SK-N-SH (cell line): ENCODE measurements around the gene QSOX2. TPM values are rescaled to one million over a fixed set of nuclear protein-coding genes. Genes with fewer than 3 reads are reported as not detected.
"Not testable (repeated sequence)": the region's sequence is repeated elsewhere in the genome, so short reads cannot be mapped to it uniquely, and the experiment has no call there.

Experiments
- CTCF ChIA-PET: fragments of 300-600, 350-600 bp; formaldehyde crosslinking; extraction: SDS; loops from one replicate; lab custom pipeline; 2021; lab: Yijun Ruan, JAX
- POLR2A ChIA-PET: fragments of 350-600 bp; sonication (Branson Sonifier 250); formaldehyde crosslinking; extraction: SDS; loops from one replicate; lab custom pipeline; 2020; ENCODE audit warnings: antibody characterized with exemption, inconsistent platforms; lab: Yijun Ruan, JAX
- DNase-seq: peaks from one replicate; pipeline ENCODE4 v3.0.0; 2012
- H2AFZ ChIP-seq: fragments of 200-600 bp; sonication (generic); 2 replicates; pipeline ENCODE4 v1.8.1; 2016; ENCODE audit warnings: antibody characterized with exemption, mild to moderate bottlenecking, low read depth
- H3F3A ChIP-seq: fragments of 200-600 bp; sonication (generic); replicated peaks from 2 replicates; pipeline ENCODE3; 2016; ENCODE audit warnings: antibody characterized with exemption, mild to moderate bottlenecking; ENCODE audit not compliant: insufficient read depth
- H3K27ac ChIP-seq, 2 experiments: fragments of 200-500 bp in 1 of 2; fragments of 200-600 bp in 1 of 2; sonication (Bioruptor generic) in 1 of 2; sonication (generic), shearing (Covaris generic) in 1 of 2; 2 replicates each; pipeline versions ENCODE4 v1.5.1 to v1.6.1; 2014 to 2016; ENCODE audit warnings: low read depth in 2 of 2, inconsistent platforms in 1 of 2, low read length in 1 of 2, mild to moderate bottlenecking in 1 of 2, mixed read lengths in 1 of 2
- H3K27me3 ChIP-seq: fragments of 200-600 bp; sonication (generic), shearing (Covaris generic); 2 replicates; pipeline ENCODE4 v1.6.1; 2016; ENCODE audit warnings: mixed run types; ENCODE audit not compliant: insufficient read depth
- H3K36me3 ChIP-seq, 2 experiments: fragments of 200-500 bp in 1 of 2; fragments of 200-600 bp in 1 of 2; sonication (Bioruptor generic) in 1 of 2; sonication (generic) in 1 of 2; replicated peaks in 1 of 2; 2 replicates each; pipeline versions ENCODE3 to v1.5.1; 2014 to 2016; ENCODE audit warnings: low read length in 1 of 2, mild to moderate bottlenecking in 1 of 2; ENCODE audit not compliant: insufficient read depth in 2 of 2, control insufficient read depth in 1 of 2
- H3K4me1 ChIP-seq, 2 experiments: fragments of 200-500 bp in 1 of 2; fragments of 200-600 bp in 1 of 2; sonication (Bioruptor generic) in 1 of 2; sonication (generic), shearing (Covaris generic) in 1 of 2; 2 replicates each; pipeline versions ENCODE4 v1.5.1 to v1.6.1; 2014 to 2016; ENCODE audit warnings: low read depth in 1 of 2, low read length in 1 of 2, mixed run types in 1 of 2; ENCODE audit not compliant: insufficient read depth in 2 of 2, control insufficient read depth in 1 of 2
- H3K4me2 ChIP-seq: fragments of 200-600 bp; sonication (generic), shearing (Covaris generic); 2 replicates; pipeline ENCODE4 v1.6.1; 2017; ENCODE audit warnings: mixed run types
- H3K4me3 ChIP-seq, 2 experiments: fragments of 200-500 bp in 1 of 2; fragments of 200-600 bp in 1 of 2; sonication (Bioruptor generic) in 1 of 2; sonication (generic), shearing (Covaris generic) in 1 of 2; 2 replicates each; pipeline versions ENCODE4 v1.5.1 to v1.8.1; 2014 to 2016; ENCODE audit warnings: low read depth in 2 of 2, inconsistent platforms in 1 of 2, low read length in 1 of 2, mild to moderate bottlenecking in 1 of 2, mixed read lengths in 1 of 2, moderate library complexity in 1 of 2
- H3K79me2 ChIP-seq: fragments of 200-600 bp; sonication (generic); 2 replicates; pipeline ENCODE4 v1.8.1; 2017; ENCODE audit warnings: mild to moderate bottlenecking; ENCODE audit not compliant: insufficient read depth
- H3K9ac ChIP-seq: fragments of 200-600 bp; sonication (generic); 2 replicates; pipeline ENCODE4 v1.6.1; 2017; ENCODE audit warnings: mixed run types
- H3K9me2 ChIP-seq: fragments of 200-600 bp; sonication (generic); 2 replicates; pipeline ENCODE4 v1.6.1; 2017; ENCODE audit warnings: mixed run types
- H3K9me3 ChIP-seq: fragments of 200-600 bp; sonication (generic); 2 replicates; pipeline ENCODE4 v1.6.1; 2017; ENCODE audit warnings: mixed run types, mild to moderate bottlenecking, moderate library complexity
- H4K20me1 ChIP-seq: fragments of 200-600 bp; sonication (generic); 2 replicates; pipeline ENCODE4 v1.6.1; 2017; ENCODE audit warnings: mild to moderate bottlenecking, mixed run types; ENCODE audit not compliant: insufficient read depth
- ELF1 ChIP-seq: IDR thresholded peaks from 2 replicates; pipeline ENCODE4 v1.4.0; 2012
- EZH2phosphoT487 ChIP-seq: fragments of 200-600 bp; sonication (generic); IDR thresholded peaks from 2 replicates; pipeline ENCODE4 v1.6.1; 2017; ENCODE audit warnings: low read depth, mixed run types, mild to moderate bottlenecking, antibody characterized with exemption, moderate library complexity, borderline replicate concordance
- FOXJ3 ChIP-seq: sonication (generic); formaldehyde crosslinking; IDR thresholded peaks from 2 replicates; pipeline ENCODE4 v1.5.1; 2020; ENCODE audit warnings: mild to moderate bottlenecking, missing genetic modification reagents
- GABPA ChIP-seq: IDR thresholded peaks from 2 replicates; pipeline ENCODE4 v1.4.0; 2012; ENCODE audit warnings: low read depth, mild to moderate bottlenecking
- JUND ChIP-seq: IDR thresholded peaks from 2 replicates; pipeline ENCODE4 v1.4.0; 2012
- PBX3 ChIP-seq: IDR thresholded peaks from 2 replicates; pipeline ENCODE4; 2012
- POLR2AphosphoS5 ChIP-seq: IDR thresholded peaks from 2 replicates; pipeline ENCODE4 v1.6.1; 2012; ENCODE audit warnings: low read depth, low read length
- REST ChIP-seq: IDR thresholded peaks from 2 replicates; pipeline ENCODE4 v1.6.1; 2012; ENCODE audit warnings: mild to moderate bottlenecking, low read depth, low read length, moderate library complexity
- SMC3 ChIP-seq: IDR thresholded peaks from 2 replicates; pipeline ENCODE4 v1.6.1; 2012; ENCODE audit warnings: low read depth, low read length, improper control_type of control experiment
- TEAD4 ChIP-seq: IDR thresholded peaks from 2 replicates; pipeline ENCODE4 v1.4.0; 2012; ENCODE audit warnings: mild to moderate bottlenecking, borderline replicate concordance; ENCODE audit not compliant: insufficient read depth
- USF1 ChIP-seq: IDR thresholded peaks from 2 replicates; pipeline ENCODE4 v1.4.0; 2012; ENCODE audit warnings: low read depth, borderline replicate concordance
- WGBS: methylation state at CpG from one replicate; pipeline ENCODE4 v1.1.6; 2017; ENCODE audit warnings: low lambda C conversion rate; 5-methylcytosine and 5-hydroxymethylcytosine counted together
- polyA plus RNA-seq, 3 experiments: library from polyadenylated mRNA; depleted of rRNA; stranded (reverse); fragments of >200 nt; gene quantifications; 2 replicates each; pipeline ENCODE4 v1.2.3, GENCODE V29; 2012

Gene QSOX2
- polyA plus RNA-seq, 1 of the 3 experiments (the other 2 are of a cell fraction), result 26.6 TPM

GRCh38 chr9:136266641-136267040 is 21.0 kb upstream of the QSOX2 start:
- H4K20me1 ChIP-seq, DNase-seq, H3K27ac ChIP-seq, H3K36me3 ChIP-seq, H3K9me2 ChIP-seq, H3K9me3 ChIP-seq, H3K9ac ChIP-seq, H3F3A ChIP-seq, H3K79me2 ChIP-seq, H3K27me3 ChIP-seq: not testable (repeated sequence)
- H3K4me2 ChIP-seq, result peak overlapping the region; percentile 76; the same call in 1 of the 2 replicates
- POLR2A ChIA-PET, result interaction anchor here (0.7 to 1.2 kb wide), 5 partner anchors 7 to 74 kb away, joined by 3 to 4 read pairs (median 3); no protein-coding TSS in a partner anchor
- peak overlapping the region in 1 of 2 experiments; percentile 4; a peak in 1 of 4 replicates for H3K4me3 ChIP-seq
- peak overlapping the region; percentile 56; the same call in 1 of the 2 replicates for H2AFZ ChIP-seq
- WGBS, result 77% methylated on average over 18 of the region's 18 CpGs
- CTCF ChIA-PET, result interaction anchor here (1.1 to 6.3 kb wide), 7 partner anchors 10 to 134 kb away, joined by 3 to 51 read pairs (median 10); no protein-coding TSS in a partner anchor
- peaks cover 0 to 15% of the 10 kb centered on the region in 2 experiments; a peak in 1 of 4 replicates for H3K4me1 ChIP-seq

- Histone ChIP-seq H3K9ac (no peak overlapping the region), H3F3A (no peaks in the 10 kb centered on the region), H3K79me2 (no peaks in the 10 kb centered on the region), H3K4me1 (peaks cover 0 to 15% of the 10 kb centered on the region in 2 experiments; a peak in 1 of 4 replicates), H3K27me3 (no peaks in the 10 kb centered on the region), H3K36me3 (no peaks in the 10 kb centered on the region), H3K4me2 (no peak overlapping the region), H3K9me2 (no peaks in the 10 kb centered on the region), H2AFZ (no peak overlapping the region), H4K20me1 (no peaks in the 10 kb centered on the region), H3K4me3 (no peak overlapping the region), H3K27ac (no peak overlapping the region), H3K9me3 (no peaks in the 10 kb centered on the region)
- DNase-seq, result no peak
- WGBS, result 84% methylated on average over 15 of the region's 17 CpGs
- TF ChIP-seq POLR2AphosphoS5, result no peak
- no peak for TF ChIP-seq SMC3
- TF ChIP-seq REST, result no peak
- no peak for TF ChIP-seq TEAD4
- no peak for TF ChIP-seq ELF1
- TF ChIP-seq USF1, result no peak
- TF ChIP-seq FOXJ3 (CRISPR knock-in tag), result no peak
- no peak for TF ChIP-seq JUND
- TF ChIP-seq GABPA, result no peak
- no peak for TF ChIP-seq PBX3
- no peak for TF ChIP-seq EZH2phosphoT487
- POLR2A ChIA-PET, result no interaction called here
- CTCF ChIA-PET, result interaction anchor here (0.9 kb wide), 1 partner anchor 17 kb away, joined by 3 read pairs; no protein-coding TSS in a partner anchor
Observed at GRCh38 chr9:136265561-136266355, 20.1 kb upstream of the QSOX2 start.
